B cell (primary cell): ENCODE results near the gene LRRC31. TPM values are rescaled to one million over a fixed set of nuclear protein-coding genes. Genes with fewer than 3 reads are reported as not detected.

Source experiments
- ATAC-seq: fragments of 200-7000 bp; cut with Tn5 transposase; one replicate; pipeline ENCODE4 v1.10.0; 2021; ENCODE audit warnings: low read depth, mild to moderate bottlenecking, moderate number of reproducible peaks, moderate library complexity
- CTCF ChIA-PET: fragments of 350-600 bp; sonication (Branson Sonifier 250); formaldehyde crosslinking; loops from one replicate; lab custom pipeline; 2021; ENCODE audit warnings: antibody characterized with exemption, inconsistent platforms; lab: Charles Lee
- POLR2A ChIA-PET: fragments of 350-600 bp; sonication (Branson Sonifier 250); formaldehyde crosslinking; loops from one replicate; lab custom pipeline; 2021; ENCODE audit warnings: antibody characterized with exemption; lab: Charles Lee
- DNase-seq: peaks from one replicate; pipeline ENCODE4 v3.0.0; 2013
- H2AFZ ChIP-seq: 2 replicates; pipeline ENCODE4 v1.6.1; 2012; ENCODE audit warnings: mild to moderate bottlenecking, low read depth, low read length; ENCODE audit not compliant: insufficient read depth, poor library complexity, severe bottlenecking
- H3K27ac ChIP-seq, 2 donors: 1 replicate in 1 of 2; 2 replicates in 1 of 2; pipeline ENCODE4 v1.5.1; 2012 to 2013; ENCODE audit warnings: low read length in 2 of 2, mild to moderate bottlenecking in 2 of 2, moderate library complexity in 1 of 2
- H3K27me3 ChIP-seq, 4 experiments: fragments of 200-600 bp in 1 of 4; sonication (generic) in 1 of 4; replicated peaks in 1 of 4; 1 replicate in 2 of 4; 2 replicates in 2 of 4; pipeline versions ENCODE4 v1.6.1 to v1.7.0; 2013 to 2016; ENCODE audit warnings: low read length in 3 of 4, mild to moderate bottlenecking in 2 of 4, mixed read lengths in 1 of 4, moderate library complexity in 1 of 4; ENCODE audit not compliant: insufficient read depth in 4 of 4, control insufficient read depth in 3 of 4; ENCODE audit errors: control extremely low read depth in 1 of 4
- H3K36me3 ChIP-seq, 2 experiments: replicated peaks in 1 of 2; 1 replicate in 1 of 2; 2 replicates in 1 of 2; pipeline versions ENCODE4 v1.6.1 to v1.7.1; 2013; ENCODE audit warnings: low read length in 1 of 2; ENCODE audit not compliant: insufficient read depth in 2 of 2, control insufficient read depth in 1 of 2; ENCODE audit errors: control extremely low read depth in 1 of 2, extremely low read depth in 1 of 2
- H3K4me1 ChIP-seq, 2 donors: fragments of 200-600 bp in 1 of 2; sonication (generic) in 1 of 2; 1 replicate in 1 of 2; 2 replicates in 1 of 2; pipeline versions ENCODE4 v1.5.1 to v1.6.1; 2013 to 2017; ENCODE audit warnings: low read length in 2 of 2; ENCODE audit not compliant: control insufficient read depth in 2 of 2, insufficient read depth in 2 of 2
- H3K4me2 ChIP-seq: replicated peaks from 2 replicates; pipeline ENCODE3; 2012; ENCODE audit warnings: mild to moderate bottlenecking, low read depth, low read length; ENCODE audit not compliant: poor library complexity, severe bottlenecking
- H3K4me3 ChIP-seq, 5 experiments: fragments of 200-600 bp in 1 of 5; sonication (generic) in 1 of 5; 1 replicate in 3 of 5; 2 replicates in 2 of 5; pipeline versions ENCODE4 v1.5.1 to v1.7.0; 2011 to 2016; ENCODE audit warnings: low read length in 4 of 5, mild to moderate bottlenecking in 4 of 5, low read depth in 2 of 5, control low read depth in 1 of 5, moderate library complexity in 1 of 5; ENCODE audit not compliant: insufficient read depth in 1 of 5; ENCODE audit errors: control extremely low read depth in 1 of 5, extremely low read depth in 1 of 5
- H3K79me2 ChIP-seq: fragments of 200-600 bp; sonication (generic); one replicate; pipeline ENCODE4 v1.6.0; 2016; ENCODE audit warnings: low read length; ENCODE audit not compliant: control insufficient read depth, insufficient read depth
- H3K9ac ChIP-seq: fragments of 200-600 bp; sonication (generic); 2 replicates; pipeline ENCODE4 v1.6.1; 2017; ENCODE audit warnings: mild to moderate bottlenecking, low read length, moderate library complexity
- H3K9me3 ChIP-seq, 3 donors: one replicate each; pipeline versions ENCODE4 v1.6.1 to v1.7.1; 2013; ENCODE audit warnings: low read length in 2 of 3; ENCODE audit not compliant: control insufficient read depth in 2 of 3, insufficient read depth in 1 of 3; ENCODE audit errors: control extremely low read depth in 1 of 3
- H4K20me1 ChIP-seq: 2 replicates; pipeline ENCODE4 v1.6.0; 2012; ENCODE audit warnings: mild to moderate bottlenecking, low read length; ENCODE audit not compliant: insufficient read depth, control insufficient read depth, poor library complexity, severe bottlenecking
- H3K27ac Mint-ChIP-seq: one replicate; pipeline ENCODE4 v1.8.0; 2021; ENCODE audit warnings: mixed read lengths
- H3K27me3 Mint-ChIP-seq: one replicate; pipeline ENCODE4 v1.8.0; 2021; ENCODE audit warnings: mixed read lengths
- H3K4me1 Mint-ChIP-seq: one replicate; pipeline ENCODE4 v1.8.0; 2021; ENCODE audit warnings: mixed read lengths
- H3K4me3 Mint-ChIP-seq: one replicate; pipeline ENCODE4 v1.8.0; 2021; ENCODE audit warnings: mixed read lengths
- H3K9me3 Mint-ChIP-seq: one replicate; pipeline ENCODE4 v1.8.0; 2022; ENCODE audit warnings: mixed read lengths; ENCODE audit not compliant: insufficient read depth
- CTCF ChIP-seq: fragments of 200-600 bp; IDR thresholded peaks from one replicate; pipeline ENCODE4 v1.8.0; 2022; ENCODE audit warnings: antibody characterized with exemption, mild to moderate bottlenecking
- EZH2 ChIP-seq: IDR thresholded peaks from 2 replicates; pipeline ENCODE4 v1.6.1; 2012; ENCODE audit warnings: borderline replicate concordance, low read depth, mild to moderate bottlenecking, moderate library complexity, low read length; ENCODE audit not compliant: insufficient read depth, poor library complexity, severe bottlenecking
- WGBS: methylation state at CpG from one replicate; pipeline ENCODE4 v1.1.5; 2013; ENCODE audit warnings: missing lambda C conversion rate; ENCODE audit not compliant: insufficient coverage; 5-methylcytosine and 5-hydroxymethylcytosine counted together
- intact Hi-C: fragments of 100-400 bp; cut with micrococcal nuclease; formaldehyde crosslinking; loops from one replicate; pipeline ENCODE4 v1.10.0; 2022
- polyA plus RNA-seq: library from polyadenylated mRNA; depleted of rRNA; stranded (reverse); fragments of >200 nt; gene quantifications from 2 replicates; pipeline ENCODE4 v1.2.3, GENCODE V29; 2012
- total RNA-seq, 2 donors: library from RNA; stranded (reverse); fragments of 120-200 nt in 1 of 2; gene quantifications; 1 replicate in 1 of 2; 2 replicates in 1 of 2; pipeline versions ENCODE4 v1.2.3 to v1.2.4, GENCODE V29; 2013 to 2022

The LRRC31 gene
- total and polyA plus RNA-seq, 2 donors (not counting 1 experiment from before 2014, with no cell fraction given): not detected

GRCh38 chr3:169897284-169897683, 27.5 kb upstream of the LRRC31 start:
- no peak overlapping the region for H3K4me2 ChIP-seq
- ChIA-PET CTCF (no interaction called here), POLR2A (no interaction called here)
- H3K9me3 ChIP-seq: peaks cover 0 to 17% (median 7%) of the 10 kb centered on the region in 3 donors
- H3K9ac ChIP-seq: no peak overlapping the region
- H3K27ac ChIP-seq: no peak overlapping the region
- H3K27me3 ChIP-seq: no peaks in the 10 kb centered on the region
- ATAC-seq (no peak), DNase-seq (no peak)
- H3K4me1 Mint-ChIP-seq: no peaks in the 10 kb centered on the region
- no peak for TF ChIP-seq EZH2
- no peak for TF ChIP-seq CTCF
- H3K4me1 ChIP-seq: no peaks in the 10 kb centered on the region
- H3K79me2 ChIP-seq: no peaks in the 10 kb centered on the region
- WGBS: 86% methylated on average over 1 of the region's 1 CpG
- no peak overlapping the region for H2AFZ ChIP-seq
- H3K4me3 Mint-ChIP-seq: no peak overlapping the region
- no peak overlapping the region for H3K27ac Mint-ChIP-seq
- H4K20me1 ChIP-seq: no peaks in the 10 kb centered on the region
- H3K36me3 ChIP-seq: no peaks in the 10 kb centered on the region
- no peaks in the 10 kb centered on the region for H3K9me3 Mint-ChIP-seq
- no peaks in the 10 kb centered on the region for H3K27me3 Mint-ChIP-seq
- H3K4me3 ChIP-seq: no peak overlapping the region
- intact Hi-C loops: no loop called here

- H3K4me3 ChIP-seq: no peak overlapping the region
- Mint-ChIP-seq H3K4me3 (no peak overlapping the region), H3K27ac (no peak overlapping the region), H3K4me1 (no peaks in the 10 kb centered on the region), H3K9me3 (no peaks in the 10 kb centered on the region), H3K27me3 (no peaks in the 10 kb centered on the region)
- H3K27ac ChIP-seq: no peak overlapping the region
- ATAC-seq: no peak
- H3K4me1 ChIP-seq: no peaks in the 10 kb centered on the region
- CTCF ChIA-PET: no interaction called here
- H3K79me2 ChIP-seq: no peaks in the 10 kb centered on the region
- TF ChIP-seq CTCF: no peak
- no peak for TF ChIP-seq EZH2
- no peak overlapping the region for H2AFZ ChIP-seq
- H3K9ac ChIP-seq: no peak overlapping the region
- no peak overlapping the region for H3K4me2 ChIP-seq
- H3K9me3 ChIP-seq: no peaks in the 10 kb centered on the region
- no peaks in the 10 kb centered on the region for H4K20me1 ChIP-seq
- no peaks in the 10 kb centered on the region for H3K36me3 ChIP-seq
- intact Hi-C loops: no loop called here
- POLR2A ChIA-PET: no interaction called here
- no peaks in the 10 kb centered on the region for H3K27me3 ChIP-seq
- WGBS: 62% methylated on average over 6 of the region's 6 CpGs
- DNase-seq: no peak
Observed at GRCh38 chr3:169895072-169895471, 25.3 kb upstream of the LRRC31 start.
